RPMI8226 (cell line): Measurements from ENCODE around the gene CDH22.

Source experiments
- DNase-seq: peaks from one replicate; pipeline ENCODE4 v3.0.0-alpha.2; 2015

CDH22 gene

GRCh38 chr20:46212252-46212651 is 96.0 kb downstream of the CDH22 start:
- DNase-seq, result no peak

GRCh38 chr20:46211331-46211722 is 97.0 kb downstream of the CDH22 start:
- no peak for DNase-seq

DNA sequence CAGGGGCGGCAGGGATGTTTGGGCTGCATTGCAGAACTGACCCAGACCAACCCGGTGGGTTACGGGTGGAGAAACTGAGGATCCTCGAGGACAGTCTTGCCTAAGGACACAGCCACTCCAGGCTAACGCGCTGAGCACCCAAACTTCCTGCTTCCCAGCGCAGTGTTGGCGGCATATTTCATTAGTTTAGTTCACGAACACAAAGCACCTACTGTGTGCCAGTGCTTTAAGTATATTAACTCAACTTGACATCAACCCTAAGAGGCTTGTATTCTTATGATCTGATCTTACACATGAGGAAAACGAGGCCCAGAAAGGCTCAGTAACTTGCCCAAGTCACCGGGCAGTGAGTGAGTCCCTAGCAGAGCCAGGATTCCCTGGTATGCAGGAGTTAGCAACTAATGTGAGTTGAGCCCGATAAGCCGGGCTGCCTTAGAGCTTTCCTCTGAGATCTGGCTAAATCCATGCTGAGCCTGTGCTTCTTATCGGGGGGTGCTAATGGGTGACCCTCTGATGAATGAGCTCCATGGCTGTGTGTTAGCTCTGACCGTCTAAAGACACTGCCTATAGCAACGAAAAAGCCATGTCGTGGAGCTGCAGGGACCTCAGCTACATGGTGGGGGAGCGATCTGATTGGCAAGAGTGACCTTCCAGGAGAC is 97.5 kb downstream of the CDH22 start:
- DNase-seq, result no peak

GRCh38 chr20:46209930-46210671 is 98.2 kb downstream of the CDH22 start:
- peak; percentile 31 for DNase-seq

DNA sequence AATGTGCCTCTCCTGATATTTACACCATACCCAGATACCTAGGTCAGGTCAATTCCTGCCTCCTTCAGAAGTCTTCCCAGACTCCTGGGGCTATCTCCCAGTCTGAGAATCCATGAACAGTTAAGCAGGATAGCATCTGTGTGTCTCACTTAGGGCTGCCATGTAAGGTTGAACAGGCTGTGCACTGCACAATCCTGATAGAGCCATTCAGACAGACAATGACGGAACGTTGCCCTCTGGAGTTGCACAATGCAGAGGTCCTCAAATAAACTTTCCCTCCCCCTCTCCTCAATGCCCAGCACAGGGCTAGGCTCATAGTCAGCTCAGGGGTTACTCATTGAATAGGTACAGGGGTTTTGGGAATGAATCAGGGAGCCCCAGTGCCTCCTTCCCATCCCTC is 100.5 kb downstream of the CDH22 start:
- DNase-seq, result no peak

GRCh38 chr20:46206992-46207549 is 101.2 kb downstream of the CDH22 start:
- DNase-seq, result no peak

DNA sequence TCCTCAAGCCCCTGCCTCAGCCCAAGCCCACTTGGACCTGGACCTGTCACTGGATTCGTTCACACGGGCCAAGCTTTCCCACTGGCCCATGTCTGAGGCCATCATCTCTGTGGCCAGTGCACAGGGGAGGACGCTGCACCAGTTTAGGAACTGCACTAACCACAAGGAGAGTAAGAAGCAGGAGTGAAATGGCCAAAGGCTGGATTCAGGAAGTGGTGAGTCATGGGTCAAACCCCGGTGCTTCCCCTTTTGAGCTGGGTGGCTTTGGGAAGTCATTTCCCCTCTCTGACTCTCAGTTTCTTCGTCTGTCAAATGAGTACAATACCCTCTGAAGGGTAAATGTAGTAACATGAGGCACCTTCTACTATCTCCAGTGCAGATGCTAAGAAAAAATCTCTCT is 102.3 kb downstream of the CDH22 start:
- peak; percentile 49 for DNase-seq

DNA sequence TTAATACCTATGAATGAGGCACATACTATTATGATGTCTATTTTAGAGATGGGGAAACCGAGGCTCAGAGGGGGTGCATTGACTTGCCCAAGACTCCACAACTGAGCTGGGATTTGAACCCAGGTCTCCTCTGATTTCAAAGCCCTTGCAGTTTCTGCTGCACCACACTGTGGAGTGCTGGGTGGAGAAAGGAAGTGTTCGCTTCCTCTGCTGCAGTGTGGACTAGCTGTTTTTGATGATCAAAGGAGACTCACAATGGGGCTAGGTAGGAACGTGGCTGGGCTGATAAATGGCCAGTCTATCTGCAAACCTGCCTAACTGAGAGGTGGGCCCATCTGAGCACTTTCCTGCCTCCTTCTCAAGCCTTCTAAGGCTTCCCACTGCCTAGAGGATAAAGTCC is 102.9 kb downstream of the CDH22 start:
- DNase-seq, result no peak

- DNase-seq, result no peak
Measured at GRCh38 chr20:46204594-46205186, 103.6 kb downstream of the CDH22 start.

- DNase-seq, result no peak
Measured at GRCh38 chr20:46203510-46203837, 104.8 kb downstream of the CDH22 start.

DNA sequence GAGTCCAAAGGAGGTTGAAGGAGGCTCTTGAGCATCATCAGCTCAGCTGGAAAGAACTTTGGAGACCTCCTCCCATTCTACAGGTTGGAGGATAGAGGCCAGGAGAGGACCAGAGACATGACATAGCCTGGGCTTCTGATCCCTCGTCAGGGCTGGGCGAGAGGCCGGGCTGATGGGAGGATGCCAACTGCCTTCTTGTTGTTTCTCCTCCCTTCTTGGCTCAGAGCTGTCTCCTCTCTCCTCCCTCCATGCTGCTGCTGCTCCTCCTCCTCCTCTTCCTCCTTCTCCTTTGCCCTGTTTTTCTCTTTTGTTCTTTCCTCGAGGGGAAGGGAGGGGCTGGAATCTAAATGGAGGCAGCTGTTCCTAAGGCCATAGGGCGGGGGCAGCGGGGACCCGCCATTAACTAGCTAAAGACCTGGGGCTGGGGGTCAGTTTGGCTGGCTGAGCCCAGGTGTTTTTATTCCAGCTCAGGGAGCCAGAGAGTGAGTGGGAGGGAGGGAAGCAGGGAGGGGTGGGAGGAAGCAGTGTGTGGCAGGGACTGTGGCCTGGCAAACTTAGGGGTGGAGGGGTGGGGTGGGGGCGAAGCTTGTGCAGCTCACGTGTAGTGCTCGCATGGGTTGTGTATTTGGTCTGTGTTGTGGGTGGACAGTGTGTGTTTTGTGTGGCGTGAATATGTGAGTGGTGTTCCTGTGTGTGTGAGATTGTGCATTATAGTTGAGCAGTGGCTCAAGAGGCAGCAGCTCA is 105.4 kb downstream of the CDH22 start:
- no peak for DNase-seq

GRCh38 chr20:46200582-46201570 is 107.4 kb downstream of the CDH22 start:
- no peak for DNase-seq

- no peak for DNase-seq
Measured at GRCh38 chr20:46199198-46199597, 109.1 kb downstream of the CDH22 start.

DNA sequence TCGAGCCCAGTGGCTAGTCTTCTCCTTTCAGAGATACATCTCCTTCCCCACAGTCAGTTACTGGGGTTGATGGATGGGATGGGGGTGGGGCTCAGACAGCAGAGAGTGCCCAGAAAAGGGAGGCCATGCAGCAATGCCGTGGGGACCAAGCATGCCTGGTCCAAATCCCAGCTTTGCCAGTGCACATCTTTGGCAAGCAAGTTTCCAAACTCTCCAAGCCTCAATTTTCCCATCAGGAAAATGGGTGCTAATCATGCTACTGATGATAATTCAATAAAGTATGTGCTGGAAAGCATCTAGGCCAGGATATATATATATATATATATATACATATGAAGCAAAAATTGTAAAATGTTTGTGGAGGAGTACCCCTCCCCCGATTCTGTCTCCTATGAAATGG is 111.3 kb downstream of the CDH22 start:
- no peak for DNase-seq

GRCh38 chr20:46195264-46196036 is 112.8 kb downstream of the CDH22 start:
- DNase-seq, result no peak

GRCh38 chr20:46194409-46194808 is 113.9 kb downstream of the CDH22 start:
- no peak for DNase-seq

- DNase-seq, result no peak
Measured at GRCh38 chr20:46192376-46192944, 115.8 kb downstream of the CDH22 start.

DNA sequence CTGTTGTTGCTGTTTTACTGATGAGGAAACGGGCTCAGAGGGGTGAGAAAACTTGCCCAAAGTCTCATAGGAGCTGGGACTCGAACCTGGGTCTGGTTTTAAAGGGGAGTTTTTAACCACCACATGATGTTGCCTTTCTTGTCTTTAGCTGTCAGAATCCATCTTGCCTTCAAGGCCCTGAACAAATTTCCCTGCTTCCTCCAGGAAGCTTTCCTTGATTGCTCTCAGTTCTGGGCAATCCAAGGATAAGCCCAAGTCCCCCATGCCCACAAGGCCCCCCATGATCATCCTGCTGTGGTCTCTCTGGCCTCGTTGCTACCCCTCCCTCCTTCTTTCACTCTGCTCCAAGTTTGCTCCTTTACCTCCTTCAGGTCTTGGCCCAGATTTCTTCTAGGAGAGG is 116.7 kb downstream of the CDH22 start:
- no peak for DNase-seq

DNA sequence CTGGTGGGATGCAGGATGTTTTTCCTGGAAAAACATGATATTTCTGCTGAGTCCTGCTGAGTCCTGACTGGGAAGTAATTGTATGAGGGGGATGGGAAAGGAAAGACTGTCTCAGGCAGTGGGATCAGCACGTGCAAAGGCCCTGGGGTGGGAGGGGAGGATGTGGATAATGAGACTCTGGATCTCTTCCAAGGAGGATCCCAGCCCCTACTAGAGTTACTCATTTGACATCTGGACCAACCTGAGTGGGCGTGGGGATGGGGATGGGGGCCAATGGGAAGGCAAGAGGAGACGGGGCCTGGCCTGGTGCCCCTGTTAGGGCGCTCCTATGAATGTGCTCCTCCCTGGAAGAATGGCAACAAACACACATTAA is 117.1 kb downstream of the CDH22 start:
- no peak for DNase-seq

DNA sequence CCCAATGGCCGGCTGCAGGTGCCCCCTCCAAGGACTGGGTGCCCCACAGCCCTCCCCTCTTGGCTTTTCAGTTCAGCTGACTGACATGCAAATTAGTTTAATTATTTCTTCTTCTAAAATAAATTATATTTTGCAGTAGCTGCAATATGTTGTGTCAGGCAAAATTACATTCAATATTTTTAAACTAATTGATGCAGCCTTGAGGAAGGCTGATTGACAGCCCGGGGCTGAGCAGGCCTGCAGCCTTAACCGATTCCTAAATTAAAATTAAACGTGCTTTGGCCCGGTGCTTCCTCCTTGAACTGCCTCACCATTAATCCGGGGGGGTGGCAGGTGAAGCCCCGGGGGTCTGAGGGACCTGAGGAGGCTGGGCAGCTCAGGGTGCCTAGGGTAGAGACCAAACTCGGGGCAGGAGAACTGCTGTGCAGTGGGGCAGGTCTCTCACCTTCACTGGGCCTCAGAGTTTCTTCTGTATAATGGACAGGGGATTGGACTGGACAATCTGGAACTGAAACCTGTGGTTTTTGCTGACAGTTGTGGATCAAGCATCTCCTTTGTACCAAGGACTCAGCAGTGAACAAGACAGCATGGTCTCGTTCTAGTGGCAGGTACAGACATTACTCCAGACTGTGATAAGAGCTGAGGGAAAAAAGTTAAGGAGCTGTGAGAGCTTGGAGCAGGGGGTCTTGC is 117.7 kb downstream of the CDH22 start:
- DNase-seq, result peak; percentile 57
